ENCODE measurements around the gene VPS33A.
A peak's percentile ranks its signal among the peaks of the same experiment; 100 is the strongest.

The VPS33A gene

GRCh38 chr12:122189626-122190475 lies 76.4 kb downstream of the VPS33A start:
- Histone ChIP-seq H3K9me3 (ENCODE audit: control insufficient read depth in 5 of 5, low read length in 5 of 5) (no peaks in the 10 kb centered on the region), H3K36me3 (ENCODE audit: control insufficient read depth in 5 of 5, insufficient read depth in 5 of 5, low read length in 5 of 5) (no peaks in the 10 kb centered on the region), H3K27me3 (ENCODE audit: control insufficient read depth in 5 of 5, insufficient read depth in 4 of 5, low read length in 5 of 5) (peaks cover 4 to 14% (median 5%) of the 10 kb centered on the region in 5 donors), H3K4me1 (ENCODE audit: control insufficient read depth in 5 of 5, insufficient read depth in 5 of 5, low read length in 5 of 5) (no peaks in the 10 kb centered on the region), H3K9ac (ENCODE audit: low read length in 5 of 5) (no peak overlapping the region), H3K4me3 (ENCODE audit: low read depth in 1 of 5, low read length in 5 of 5) (no peak overlapping the region), H3K27ac (ENCODE audit: low read depth, low read length) (no peak overlapping the region)

- Histone ChIP-seq H3K27me3 (ENCODE audit: control insufficient read depth in 5 of 5, insufficient read depth in 4 of 5, low read length in 5 of 5) (peaks cover 0 to 11% (median 5%) of the 10 kb centered on the region in 5 donors), H3K4me3 (ENCODE audit: low read depth in 1 of 5, low read length in 5 of 5) (no peak overlapping the region), H3K27ac (ENCODE audit: low read depth, low read length) (no peak overlapping the region), H3K9ac (ENCODE audit: low read length in 5 of 5) (no peak overlapping the region), H3K9me3 (ENCODE audit: control insufficient read depth in 5 of 5, low read length in 5 of 5) (no peaks in the 10 kb centered on the region), H3K36me3 (ENCODE audit: control insufficient read depth in 5 of 5, insufficient read depth in 5 of 5, low read length in 5 of 5) (no peaks in the 10 kb centered on the region), H3K4me1 (ENCODE audit: control insufficient read depth in 5 of 5, insufficient read depth in 5 of 5, low read length in 5 of 5) (peaks cover 0 to 10% (median 5%) of the 10 kb centered on the region in 5 donors)
Observed at GRCh38 chr12:122187466-122187865, 78.8 kb downstream of the VPS33A start.

GRCh38 chr12:122185494-122186082 lies 80.7 kb downstream of the VPS33A start:
- no peak overlapping the region for H3K4me3 ChIP-seq (ENCODE audit: low read depth in 1 of 5, low read length in 5 of 5)
- no peaks in the 10 kb centered on the region for H3K36me3 ChIP-seq (ENCODE audit: control insufficient read depth in 5 of 5, insufficient read depth in 5 of 5, low read length in 5 of 5)
- no peak overlapping the region for H3K27ac ChIP-seq (ENCODE audit: low read depth, low read length)
- H3K4me1 ChIP-seq (ENCODE audit: control insufficient read depth in 5 of 5, insufficient read depth in 5 of 5, low read length in 5 of 5): peaks cover 0 to 10% (median 5%) of the 10 kb centered on the region in 5 donors
- H3K9me3 ChIP-seq (ENCODE audit: control insufficient read depth in 5 of 5, low read length in 5 of 5): no peaks in the 10 kb centered on the region
- peaks cover 0 to 9% (median 5%) of the 10 kb centered on the region in 5 donors for H3K27me3 ChIP-seq (ENCODE audit: control insufficient read depth in 5 of 5, insufficient read depth in 4 of 5, low read length in 5 of 5)
- no peak overlapping the region for H3K9ac ChIP-seq (ENCODE audit: low read length in 5 of 5)

- H3K36me3 ChIP-seq (ENCODE audit: control insufficient read depth in 5 of 5, insufficient read depth in 5 of 5, low read length in 5 of 5): no peaks in the 10 kb centered on the region
- H3K27me3 ChIP-seq (ENCODE audit: control insufficient read depth in 5 of 5, insufficient read depth in 4 of 5, low read length in 5 of 5): peaks cover 0 to 5% (median 5%) of the 10 kb centered on the region in 5 donors
- H3K4me1 ChIP-seq (ENCODE audit: control insufficient read depth in 5 of 5, insufficient read depth in 5 of 5, low read length in 5 of 5): peaks cover 0 to 10% (median 5%) of the 10 kb centered on the region in 5 donors
- no peak overlapping the region for H3K27ac ChIP-seq (ENCODE audit: low read depth, low read length)
- no peak overlapping the region for H3K9ac ChIP-seq (ENCODE audit: low read length in 5 of 5)
- no peaks in the 10 kb centered on the region for H3K9me3 ChIP-seq (ENCODE audit: control insufficient read depth in 5 of 5, low read length in 5 of 5)
- no peak overlapping the region for H3K4me3 ChIP-seq (ENCODE audit: low read depth in 1 of 5, low read length in 5 of 5)
Observed at GRCh38 chr12:122185079-122185478, 81.2 kb downstream of the VPS33A start.

GRCh38 chr12:122184517-122184916 lies 81.8 kb downstream of the VPS33A start:
- peaks cover 0 to 3% (median 0%) of the 10 kb centered on the region in 5 donors for H3K27me3 ChIP-seq (ENCODE audit: control insufficient read depth in 5 of 5, insufficient read depth in 4 of 5, low read length in 5 of 5)
- H3K9ac ChIP-seq (ENCODE audit: low read length in 5 of 5): no peak overlapping the region
- H3K27ac ChIP-seq (ENCODE audit: low read depth, low read length): no peak overlapping the region
- no peaks in the 10 kb centered on the region for H3K9me3 ChIP-seq (ENCODE audit: control insufficient read depth in 5 of 5, low read length in 5 of 5)
- H3K4me1 ChIP-seq (ENCODE audit: control insufficient read depth in 5 of 5, insufficient read depth in 5 of 5, low read length in 5 of 5): peaks cover 0 to 10% (median 5%) of the 10 kb centered on the region in 5 donors
- no peaks in the 10 kb centered on the region for H3K36me3 ChIP-seq (ENCODE audit: control insufficient read depth in 5 of 5, insufficient read depth in 5 of 5, low read length in 5 of 5)
- no peak overlapping the region for H3K4me3 ChIP-seq (ENCODE audit: low read depth in 1 of 5, low read length in 5 of 5)

- Histone ChIP-seq H3K9ac (ENCODE audit: low read length in 5 of 5) (peak overlapping the region in 1 of 5 donors; percentile 48), H3K36me3 (ENCODE audit: control insufficient read depth in 5 of 5, insufficient read depth in 5 of 5, low read length in 5 of 5) (no peaks in the 10 kb centered on the region), H3K4me3 (ENCODE audit: low read depth in 1 of 5, low read length in 5 of 5) (peak overlapping the region in 4 of 5 donors; percentile 57 to 71 (median 63)), H3K4me1 (ENCODE audit: control insufficient read depth in 5 of 5, insufficient read depth in 5 of 5, low read length in 5 of 5) (peaks cover 0 to 10% (median 5%) of the 10 kb centered on the region in 5 donors), H3K9me3 (ENCODE audit: control insufficient read depth in 5 of 5, low read length in 5 of 5) (no peaks in the 10 kb centered on the region), H3K27ac (ENCODE audit: low read depth, low read length) (no peak overlapping the region), H3K27me3 (ENCODE audit: control insufficient read depth in 5 of 5, insufficient read depth in 4 of 5, low read length in 5 of 5) (no peaks in the 10 kb centered on the region)
Observed at GRCh38 chr12:122183588-122183940, 82.7 kb downstream of the VPS33A start.

GRCh38 chr12:122182887-122183587 lies 83.3 kb downstream of the VPS33A start, which contains the start of gene LRRC43:
Gene LRRC43 (plus strand): TSS chr12:122183123. CDS start chr12:122183145, 22 bp downstream.
- Histone ChIP-seq H3K27me3 (ENCODE audit: control insufficient read depth in 5 of 5, insufficient read depth in 4 of 5, low read length in 5 of 5) (no peaks in the 10 kb centered on the region), H3K4me3 (ENCODE audit: low read depth in 1 of 5, low read length in 5 of 5) (peak within 1 kb of the TSS; percentile 57 to 71 (median 61)), H3K27ac (ENCODE audit: low read depth, low read length) (no peak within 1 kb of the TSS), H3K4me1 (ENCODE audit: control insufficient read depth in 5 of 5, insufficient read depth in 5 of 5, low read length in 5 of 5) (peaks cover 0 to 10% (median 5%) of the 10 kb centered on the region in 5 donors), H3K9ac (ENCODE audit: low read length in 5 of 5) (peak within 1 kb of the TSS in 3 of 5 donors; percentile 21 to 51 (median 48)), H3K9me3 (ENCODE audit: control insufficient read depth in 5 of 5, low read length in 5 of 5) (no peaks in the 10 kb centered on the region), H3K36me3 (ENCODE audit: control insufficient read depth in 5 of 5, insufficient read depth in 5 of 5, low read length in 5 of 5) (no peaks in the 10 kb centered on the region)

Measured in subcutaneous abdominal adipose tissue (tissue), 5 donors.